Activated naive CD4-positive, alpha-beta T cell treated with anti-CD3 and anti-CD28 coated beads, Interleukin-2, amount 50 U/mL, for 16 hours (primary cell): ENCODE measurements around the gene USH1G.
"Not testable (repeated sequence)": the region's sequence is repeated elsewhere in the genome, so short reads cannot be mapped to it uniquely, and the experiment has no call there.

ENCODE experiments used
- DNase-seq: peaks from one replicate; pipeline ENCODE4 v3.0.0-alpha.2; 2020

The USH1G gene

DNA sequence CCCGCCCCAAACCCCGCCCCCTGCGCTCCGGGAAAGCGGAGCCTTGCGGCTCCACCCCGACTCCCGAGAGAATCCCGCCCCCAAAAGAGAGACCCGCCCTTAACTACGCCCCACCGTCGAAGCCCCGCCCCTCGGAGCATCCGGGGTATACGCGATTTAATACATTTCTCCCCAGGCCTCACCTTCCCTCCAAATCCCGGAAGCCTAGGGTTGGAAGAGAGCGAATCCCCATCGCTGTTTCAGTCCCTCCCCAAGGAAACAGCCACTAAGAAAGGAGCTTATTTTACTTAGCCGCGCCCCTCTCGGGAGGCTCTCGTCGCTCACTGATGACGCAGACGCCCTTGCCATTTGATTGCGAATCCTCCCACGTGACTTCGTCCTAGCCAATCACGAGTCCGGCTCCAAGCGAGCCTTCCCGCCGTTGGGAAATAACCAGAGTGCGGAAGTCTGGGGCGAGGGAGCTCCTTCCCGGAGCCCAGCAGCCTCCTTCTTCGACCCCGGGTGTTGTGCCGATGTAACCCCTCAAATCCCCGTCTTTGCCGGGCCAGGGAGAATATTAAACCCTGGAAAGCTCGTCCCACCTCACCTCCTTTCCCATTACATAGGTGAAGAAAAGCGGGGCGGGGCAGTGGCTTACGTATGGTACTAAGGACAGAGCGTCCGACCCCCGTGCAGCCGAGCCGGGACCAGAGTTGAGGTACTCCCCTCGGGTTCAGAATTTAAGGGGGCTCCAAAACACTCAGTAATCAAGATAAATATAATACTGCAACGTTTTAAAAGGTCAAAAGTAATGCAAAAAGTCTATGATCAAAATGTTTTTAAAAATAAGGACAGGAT lies 49.8 kb downstream of the USH1G start:
- peak; percentile 98 for DNase-seq

DNA sequence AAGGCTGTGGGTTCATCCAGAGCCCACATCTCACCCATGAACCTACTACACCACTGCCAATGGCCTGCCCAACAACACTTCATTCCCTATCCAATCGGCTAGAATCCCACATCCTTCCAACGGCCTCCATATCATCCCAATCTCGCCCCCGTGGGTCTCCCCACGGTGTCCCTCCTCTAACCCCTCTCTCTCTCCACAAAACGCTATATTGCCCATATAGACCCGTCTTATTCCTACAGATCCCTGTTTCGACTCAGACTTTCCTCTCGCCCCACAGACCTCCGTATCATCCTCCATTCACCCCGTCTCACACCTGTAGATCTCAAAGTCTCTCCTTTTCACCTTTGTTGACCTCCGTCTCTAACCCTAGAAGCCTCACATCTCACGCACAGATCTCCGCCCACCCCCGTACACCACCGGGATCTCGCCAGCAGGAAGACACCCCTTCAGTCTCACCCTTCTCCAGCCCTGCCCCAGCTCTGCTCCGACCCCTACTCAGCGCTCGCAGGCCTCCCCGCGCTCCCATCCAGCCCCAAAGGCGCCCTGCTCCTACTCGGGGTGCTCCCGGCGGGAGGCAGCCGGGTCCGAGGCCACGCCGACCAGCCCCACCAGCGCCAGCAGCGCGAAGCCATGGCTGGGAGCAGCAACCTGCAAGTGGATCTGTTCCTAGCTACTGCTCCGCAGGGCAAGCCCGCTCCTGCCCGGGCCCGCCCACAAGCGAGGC lies 50.6 kb downstream of the USH1G start, which contains the start of gene FDXR:
FDXR (minus strand) TSS at position 682 of the 724 bp plus-strand sequence; CDS start at position 632, 50 bp downstream.
- no peak for DNase-seq

GRCh38 chr17:74871356-74872076 lies 51.5 kb downstream of the USH1G start:
- no peak for DNase-seq

GRCh38 chr17:74870512-74870911 lies 52.5 kb downstream of the USH1G start:
- DNase-seq, result no peak

GRCh38 chr17:74870028-74870427 lies 53.0 kb downstream of the USH1G start:
- DNase-seq, result not testable (repeated sequence)

- DNase-seq, result no peak
Measured at GRCh38 chr17:74868908-74869255, 54.2 kb downstream of the USH1G start.

DNA sequence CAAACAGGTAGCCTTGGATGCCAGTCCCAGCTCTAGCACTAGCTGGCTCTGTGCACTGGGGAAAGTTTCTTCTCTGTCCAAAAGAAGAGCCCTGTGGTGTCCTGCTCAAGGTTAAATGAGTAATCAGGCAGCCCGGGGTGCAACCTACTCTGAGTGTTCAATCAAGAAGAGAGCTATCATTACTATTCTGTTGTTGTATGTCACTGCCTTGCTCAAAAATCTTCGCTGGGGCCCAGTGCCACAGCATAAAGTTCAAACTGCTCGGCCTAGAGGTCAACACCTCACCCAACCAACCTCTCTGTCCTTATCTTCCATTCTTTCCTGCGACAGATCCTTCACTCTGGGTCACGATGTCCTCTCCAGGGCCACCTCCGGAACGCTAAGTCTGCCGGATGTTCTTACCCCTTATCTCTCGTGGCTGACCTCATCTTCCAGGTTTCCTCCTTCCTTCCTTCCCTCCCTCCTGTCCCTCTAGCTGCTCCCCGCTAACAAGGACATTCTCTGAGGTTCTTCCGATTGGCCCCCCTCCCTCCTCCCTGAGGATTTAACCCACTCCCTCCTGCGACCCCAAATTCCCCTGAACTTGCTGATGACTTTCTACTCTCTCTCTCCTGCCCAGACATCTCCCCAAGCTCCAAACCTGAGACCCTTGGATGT lies 54.7 kb downstream of the USH1G start:
- no peak for DNase-seq

- no peak for DNase-seq
Measured at GRCh38 chr17:74866198-74866835, 56.7 kb downstream of the USH1G start.
